Nephron progenitor cell (in vitro differentiated cells): ENCODE results near the gene ZBTB22.

Experiments used
- DNase-seq: peaks from one replicate; pipeline ENCODE4 v3.0.0; 2021
- H3K27ac Mint-ChIP-seq: 2 replicates; pipeline ENCODE4 v1.8.0; 2021; ENCODE audit warnings: mild to moderate bottlenecking, moderate library complexity, mixed read lengths
- H3K27me3 Mint-ChIP-seq: 2 replicates; pipeline ENCODE4 v1.8.0; 2021; ENCODE audit warnings: mild to moderate bottlenecking, low read depth, mixed read lengths; ENCODE audit not compliant: poor library complexity
- H3K36me3 Mint-ChIP-seq: 2 replicates; pipeline ENCODE4 v1.8.0; 2021; ENCODE audit warnings: low read depth, mixed read lengths
- H3K4me1 Mint-ChIP-seq: 2 replicates; pipeline ENCODE4 v1.8.0; 2021; ENCODE audit warnings: mixed read lengths
- H3K4me3 Mint-ChIP-seq: 2 replicates; pipeline ENCODE4 v1.8.0; 2021; ENCODE audit warnings: mild to moderate bottlenecking, moderate library complexity, mixed read lengths
- H3K9me3 Mint-ChIP-seq: 2 replicates; pipeline ENCODE4 v1.8.0; 2021; ENCODE audit warnings: mild to moderate bottlenecking, moderate library complexity, mixed read lengths
- CTCF ChIP-seq: fragments of 200-600 bp; sonication (generic); IDR thresholded peaks from 2 replicates; pipeline ENCODE4 v1.5.0; 2021; ENCODE audit warnings: antibody characterized with exemption

Gene ZBTB22

GRCh38 chr6:33318426-33319073, 1.0 kb upstream of the ZBTB22 start:
- Mint-ChIP-seq H3K27me3 (peaks cover 20% of the 10 kb centered on the region), H3K36me3 (peaks cover 28% of the 10 kb centered on the region), H3K9me3 (no peaks in the 10 kb centered on the region), H3K4me1 (peaks cover 91% of the 10 kb centered on the region), H3K4me3 (peak overlapping the region; percentile 96), H3K27ac (peak overlapping the region; percentile 97)
- DNase-seq = no peak
- TF ChIP-seq CTCF = no peak

- Mint-ChIP-seq H3K27me3 (peaks cover 32% of the 10 kb centered on the region), H3K4me1 (peaks cover 94% of the 10 kb centered on the region), H3K4me3 (peak overlapping the region; percentile 96), H3K27ac (peak overlapping the region; percentile 32), H3K36me3 (peaks cover 28% of the 10 kb centered on the region), H3K9me3 (no peaks in the 10 kb centered on the region)
- peak; percentile 80 for DNase-seq
- no peak for TF ChIP-seq CTCF
Measured at GRCh38 chr6:33317419-33317668, 200 bp downstream of the ZBTB22 start.

- peak overlapping the region; percentile 96 for H3K4me3 Mint-ChIP-seq
- peaks cover 28% of the 10 kb centered on the region for H3K36me3 Mint-ChIP-seq
- TF ChIP-seq CTCF = no peak
- H3K4me1 Mint-ChIP-seq = peaks cover 94% of the 10 kb centered on the region
- peak overlapping the region; percentile 59 for H3K27ac Mint-ChIP-seq
- no peak for DNase-seq
- H3K9me3 Mint-ChIP-seq = no peaks in the 10 kb centered on the region
- peaks cover 37% of the 10 kb centered on the region for H3K27me3 Mint-ChIP-seq
Measured at GRCh38 chr6:33316603-33317418, 733 bp downstream of the ZBTB22 start.

GRCh38 chr6:33315793-33316602, 1.5 kb downstream of the ZBTB22 start:
- Mint-ChIP-seq H3K36me3 (peaks cover 28% of the 10 kb centered on the region), H3K4me1 (peaks cover 90% of the 10 kb centered on the region), H3K27ac (peak overlapping the region; percentile 59), H3K4me3 (peak overlapping the region; percentile 96), H3K9me3 (no peaks in the 10 kb centered on the region), H3K27me3 (peaks cover 46% of the 10 kb centered on the region)
- DNase-seq = no peak
- TF ChIP-seq CTCF = no peak

- no peaks in the 10 kb centered on the region for H3K9me3 Mint-ChIP-seq
- DNase-seq = no peak
- H3K27ac Mint-ChIP-seq = no peak overlapping the region
- peaks cover 21% of the 10 kb centered on the region for H3K36me3 Mint-ChIP-seq
- peak overlapping the region; percentile 90 for H3K4me3 Mint-ChIP-seq
- peaks cover 54% of the 10 kb centered on the region for H3K27me3 Mint-ChIP-seq
- peaks cover 82% of the 10 kb centered on the region for H3K4me1 Mint-ChIP-seq
- TF ChIP-seq CTCF = no peak
Measured at GRCh38 chr6:33314943-33315792, 2.4 kb downstream of the ZBTB22 start.
